IPS-18c (cell line): ENCODE data around the gene VAC14.
"Not testable (repeated sequence)": the region's sequence is repeated elsewhere in the genome, so short reads cannot be mapped to it uniquely, and the experiment has no call there.

Experiments used
- H3K4me3 ChIP-seq: 2 replicates; pipeline ENCODE4 v1.7.0; 2013; ENCODE audit warnings: low read depth, mild to moderate bottlenecking, low read length, moderate library complexity; ENCODE audit not compliant: insufficient read depth
- H3K9me3 ChIP-seq: one replicate; pipeline ENCODE4 v1.6.1; 2013; ENCODE audit warnings: mild to moderate bottlenecking, low read length, moderate library complexity; ENCODE audit not compliant: control insufficient read depth, insufficient read depth

VAC14 gene

DNA sequence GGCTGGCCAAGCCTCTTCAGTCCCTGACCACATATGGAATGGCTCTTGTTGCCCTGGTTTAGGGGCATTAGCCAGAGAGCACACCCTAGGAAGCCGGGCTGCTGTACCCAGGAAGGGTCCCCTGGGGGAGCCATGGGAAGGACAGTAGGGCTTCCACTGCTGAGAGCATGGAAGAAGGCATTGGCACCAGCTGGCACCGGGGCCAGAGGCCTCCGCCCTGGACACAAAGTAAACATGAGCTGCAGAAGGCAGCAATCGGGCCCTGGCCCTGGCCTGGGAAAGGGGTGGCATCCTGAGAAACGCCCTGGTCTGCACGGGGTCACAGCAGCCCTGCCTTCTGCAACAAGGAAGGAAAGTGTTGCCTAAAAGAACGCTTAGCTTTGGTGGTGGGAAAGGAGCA, 49.4 kb downstream of the VAC14 start:
- Histone ChIP-seq H3K9me3 (no peaks in the 10 kb centered on the region), H3K4me3 (no peak overlapping the region)

- Histone ChIP-seq H3K4me3 (no peak overlapping the region), H3K9me3 (no peaks in the 10 kb centered on the region)
Observed at GRCh38 chr16:70750893-70751467, 50.0 kb downstream of the VAC14 start.

- Histone ChIP-seq H3K9me3 (no peaks in the 10 kb centered on the region), H3K4me3 (no peak overlapping the region)
Observed at GRCh38 chr16:70749681-70750601, 51.0 kb downstream of the VAC14 start.

- peaks cover 4% of the 10 kb centered on the region for H3K9me3 ChIP-seq
- no peak overlapping the region for H3K4me3 ChIP-seq
Observed at GRCh38 chr16:70749006-70749678, 51.8 kb downstream of the VAC14 start.

DNA sequence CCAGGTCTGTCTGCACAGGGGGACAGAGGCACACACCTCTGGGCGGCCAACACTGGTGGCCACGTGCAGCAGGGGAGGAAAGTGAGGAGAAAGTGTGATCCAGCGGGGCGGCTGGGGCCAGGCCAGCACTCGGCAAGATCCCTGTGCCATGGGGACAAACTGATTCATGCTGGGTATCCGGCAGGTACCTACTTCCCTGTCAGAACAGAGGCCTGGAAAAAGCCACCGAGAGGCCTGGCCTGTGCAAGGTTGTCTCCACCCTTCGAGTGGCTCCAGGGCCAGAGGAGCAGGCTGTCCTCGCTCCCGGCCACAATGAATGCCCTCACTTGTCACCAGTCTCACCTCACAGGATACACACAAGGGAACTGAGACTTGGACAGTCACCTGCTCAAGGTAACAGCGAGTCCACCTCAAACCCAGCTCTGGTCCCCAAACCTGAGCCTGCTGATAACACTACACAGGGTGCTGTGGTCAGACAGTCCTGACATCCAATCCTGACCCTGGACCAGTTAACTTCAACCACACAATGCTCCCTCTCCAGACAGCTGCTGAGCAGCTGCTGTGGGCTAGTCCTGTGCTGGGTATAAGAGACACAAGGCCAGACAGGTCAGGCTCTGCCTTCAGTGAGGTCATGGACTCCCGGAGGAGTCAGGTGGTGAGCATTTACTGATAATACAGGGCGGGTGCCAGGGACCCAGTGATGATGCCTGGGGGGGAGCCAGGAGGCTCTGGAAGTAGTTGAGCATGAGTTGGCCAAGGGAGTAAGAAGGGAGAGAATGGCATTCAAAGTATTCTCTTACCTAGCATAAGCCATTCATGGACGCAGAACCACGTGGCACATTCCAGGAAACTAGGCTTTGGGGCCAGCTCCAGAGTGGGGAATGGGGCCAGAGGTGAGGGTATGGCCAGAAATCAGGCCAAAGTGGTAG, 53.0 kb downstream of the VAC14 start:
- H3K4me3 ChIP-seq = no peak overlapping the region

GRCh38 chr16:70746708-70747424, 54.1 kb downstream of the VAC14 start:
- H3K9me3 ChIP-seq = peaks cover 4% of the 10 kb centered on the region
- no peak overlapping the region for H3K4me3 ChIP-seq

More for the DNA sequence above, 53.0 kb downstream of the VAC14 start:
- H3K9me3 ChIP-seq = peaks cover 4% of the 10 kb centered on the region

- H3K9me3 ChIP-seq = peaks cover 4% of the 10 kb centered on the region
- H3K4me3 ChIP-seq = no peak overlapping the region
Observed at GRCh38 chr16:70746040-70746707, 54.8 kb downstream of the VAC14 start.

DNA sequence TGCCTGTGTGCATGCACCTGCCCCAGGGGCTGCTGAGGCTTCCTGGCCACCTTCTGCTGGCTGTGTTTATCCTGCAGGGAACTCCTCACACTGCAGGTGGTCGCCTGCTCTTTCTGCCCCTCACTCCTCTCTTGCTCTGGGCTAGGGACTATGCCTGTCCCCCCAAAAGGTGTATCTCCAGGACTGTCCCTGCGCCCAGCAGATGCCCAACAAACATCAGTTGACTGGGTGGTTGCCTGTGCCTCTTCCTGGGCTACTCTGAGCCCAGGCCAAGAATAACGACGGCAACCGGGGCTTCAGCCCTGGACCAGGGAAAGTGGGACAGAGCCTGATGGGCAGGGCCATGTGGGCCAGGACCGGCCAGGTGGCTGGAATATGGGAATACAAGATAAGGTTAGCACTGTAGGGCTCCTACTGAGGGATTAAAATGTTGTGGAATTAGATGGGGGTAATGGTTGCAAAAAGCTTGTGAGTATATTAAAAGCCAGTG, 55.4 kb downstream of the VAC14 start:
- no peak overlapping the region for H3K4me3 ChIP-seq

DNA sequence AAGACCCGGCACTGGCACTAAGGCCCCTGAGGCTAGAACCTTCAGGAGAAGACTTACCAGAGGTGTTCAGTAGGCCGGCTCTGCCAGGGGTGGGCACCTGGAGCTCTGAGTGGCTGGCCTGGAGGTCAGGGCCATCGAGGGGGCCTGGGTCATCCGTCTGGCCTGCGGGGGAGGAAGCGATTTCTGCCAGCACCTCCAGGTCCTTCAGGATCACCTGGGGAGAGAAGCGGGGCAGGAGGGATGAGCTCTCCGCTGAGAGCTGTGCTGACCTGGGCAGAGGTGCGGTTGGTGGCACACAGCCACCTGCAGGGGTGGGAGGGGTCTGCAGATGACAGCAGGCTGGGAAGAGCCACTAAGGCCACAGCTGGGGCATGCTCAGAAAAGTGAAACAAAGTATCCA, 56.6 kb downstream of the VAC14 start:
- H3K4me3 ChIP-seq = no peak overlapping the region
- peaks cover 4% of the 10 kb centered on the region for H3K9me3 ChIP-seq

More for the DNA sequence above, 55.4 kb downstream of the VAC14 start:
- peaks cover 4% of the 10 kb centered on the region for H3K9me3 ChIP-seq

GRCh38 chr16:70743791-70744190, 57.2 kb downstream of the VAC14 start:
- Histone ChIP-seq H3K9me3 (peaks cover 4% of the 10 kb centered on the region), H3K4me3 (no peak overlapping the region)

- H3K4me3 ChIP-seq, H3K9me3 ChIP-seq: not testable (repeated sequence)
Observed at GRCh38 chr16:70742967-70743366, 58.0 kb downstream of the VAC14 start.

- H3K4me3 ChIP-seq = no peak overlapping the region
- peaks cover 4% of the 10 kb centered on the region for H3K9me3 ChIP-seq
Observed at GRCh38 chr16:70741783-70742125, 59.2 kb downstream of the VAC14 start.

- no peak overlapping the region for H3K4me3 ChIP-seq
- H3K9me3 ChIP-seq = peaks cover 4% of the 10 kb centered on the region
Observed at GRCh38 chr16:70740914-70741782, 59.8 kb downstream of the VAC14 start.

GRCh38 chr16:70740174-70740913, 60.6 kb downstream of the VAC14 start:
- Histone ChIP-seq H3K4me3 (no peak overlapping the region), H3K9me3 (peaks cover 4% of the 10 kb centered on the region)
